Panc1 (cell line): ENCODE results near the gene CRIM1. TPM values are rescaled to one million over a fixed set of nuclear protein-coding genes. Genes with fewer than 3 reads are reported as not detected.

Experiments used
- ATAC-seq: fragments of 200-7000 bp; cut with Tn5 transposase; 2 replicates; pipeline ENCODE4 v1.9.1; 2020; ENCODE audit warnings: mild to moderate bottlenecking, moderate library complexity
- BruUV-seq: library from RNA; stranded (reverse); fragments of 400-500 nt; replicated peaks from 2 replicates; lab custom pipeline; 2021; lab: Mats Ljungman, UMichigan
- CTCF ChIA-PET: fragments of 300-600 bp; sonication (Branson Sonifier 250); formaldehyde crosslinking; loops from one replicate; lab custom pipeline; 2022; ENCODE audit warnings: antibody characterized with exemption; lab: Charles Lee
- POLR2A ChIA-PET: fragments of 300-600 bp; sonication (Branson Sonifier 250); formaldehyde crosslinking; loops from one replicate; lab custom pipeline; 2022; ENCODE audit warnings: antibody characterized with exemption; lab: Charles Lee
- DNase-seq: peaks from one replicate; pipeline ENCODE4 v3.0.0-alpha.2; 2010; ENCODE audit warnings: low read depth, low spot score
- H3K27ac ChIP-seq: 2 replicates; pipeline ENCODE4 v1.5.1; 2011; ENCODE audit warnings: mild to moderate bottlenecking, low read length, inconsistent platforms
- H3K27me3 ChIP-seq: fragments of 200-500 bp; sonication (Bioruptor generic); 2 replicates; pipeline ENCODE4 v1.6.0; 2014; ENCODE audit warnings: low read length, inconsistent platforms; ENCODE audit not compliant: control insufficient read depth, insufficient read depth
- H3K36me3 ChIP-seq: fragments of 200-500 bp; sonication (Bioruptor generic); 2 replicates; pipeline ENCODE4 v1.5.1; 2014; ENCODE audit warnings: inconsistent platforms, mild to moderate bottlenecking, low read length, moderate library complexity; ENCODE audit not compliant: control insufficient read depth, insufficient read depth
- H3K4me1 ChIP-seq: 2 replicates; pipeline ENCODE4 v1.5.1; 2011; ENCODE audit warnings: inconsistent platforms, mild to moderate bottlenecking, low read length, moderate library complexity; ENCODE audit not compliant: control insufficient read depth, insufficient read depth
- H3K4me3 ChIP-seq, 2 experiments: 2 replicates each; pipeline ENCODE4 v1.5.1; 2011 to 2012; ENCODE audit warnings: low read depth in 2 of 2, low read length in 2 of 2, mild to moderate bottlenecking in 2 of 2, inconsistent platforms in 1 of 2, moderate library complexity in 1 of 2
- H3K9me3 ChIP-seq: fragments of 200-500 bp; sonication (Bioruptor generic); 2 replicates; pipeline ENCODE4 v1.5.1; 2014; ENCODE audit warnings: low read depth, mild to moderate bottlenecking, inconsistent platforms, low read length, moderate library complexity; ENCODE audit not compliant: control insufficient read depth, insufficient read depth
- POLR2AphosphoS5 ChIP-seq: IDR thresholded peaks from 2 replicates; pipeline ENCODE4 v1.6.1; 2012; ENCODE audit warnings: mild to moderate bottlenecking, low read depth, low read length, moderate library complexity
- SIN3A ChIP-seq: IDR thresholded peaks from 2 replicates; pipeline ENCODE4 v1.6.1; 2012; ENCODE audit warnings: low read depth, mild to moderate bottlenecking, low read length, moderate library complexity, borderline replicate concordance; ENCODE audit not compliant: insufficient read depth
- TCF7L2 ChIP-seq: IDR thresholded peaks from 2 replicates; pipeline ENCODE4 v1.6.1; 2011; ENCODE audit warnings: mild to moderate bottlenecking, low read depth, low read length, inconsistent platforms
- in situ Hi-C: cut with HindIII; loops from 2 replicates; pipeline ENCODE4 v1.10.0; 2016; ENCODE audit warnings: low sequenced_read_pairs, low pct_unique_long_range_greater_than_20kb
- intact Hi-C: fragments of 100-400 bp; cut with micrococcal nuclease; formaldehyde crosslinking; loops from one replicate; pipeline ENCODE4 v1.10.0; 2022; ENCODE audit not compliant: unreplicated experiment
- total RNA-seq: library from RNA; stranded (reverse); gene quantifications from one replicate; pipeline ENCODE4 v1.2.1, GENCODE V29; 2021; ENCODE audit not compliant: unreplicated experiment
- TF ChIP-seq, protein P1 (sequence below): fragments of 450-650 bp; IDR thresholded peaks from 2 replicates; pipeline ENCODE4 v1.5.1; 2017; ENCODE audit warnings: mild to moderate bottlenecking
- TF ChIP-seq, protein P2 (sequence below), 2 experiments: IDR thresholded peaks; 2 replicates each; pipeline ENCODE4 v1.6.1; 2011 to 2012; ENCODE audit warnings: low read depth in 2 of 2, control low read depth in 1 of 2, low read length in 1 of 2, mild to moderate bottlenecking in 1 of 2, moderate library complexity in 1 of 2; ENCODE audit not compliant: insufficient read depth in 1 of 2

CRIM1 gene
- total RNA-seq, 1 experiment from 2014 or later = 290 TPM

DNA sequence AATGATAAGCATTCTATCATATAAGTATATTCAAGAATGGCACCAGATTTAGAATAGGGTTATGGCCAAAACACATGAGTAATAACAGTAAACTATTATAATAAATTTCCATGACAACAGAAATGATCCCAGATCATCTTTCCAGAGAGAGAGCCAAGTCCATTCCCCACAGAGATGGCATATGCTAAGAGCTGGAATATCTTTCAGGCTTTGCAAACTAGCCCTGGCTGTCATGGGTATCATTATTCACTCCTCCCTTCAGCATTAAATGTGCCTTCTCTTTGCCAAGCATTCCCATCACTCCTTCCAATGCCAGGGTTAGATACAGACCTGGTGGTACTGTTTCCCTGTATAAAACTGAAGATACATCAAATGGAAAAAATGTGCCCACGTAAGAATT is 231.5 kb downstream of the CRIM1 start:
- no peaks in the 10 kb centered on the region for H3K27me3 ChIP-seq
- ChIA-PET CTCF (no interaction called here), POLR2A (interaction anchor here (0.6 kb wide), 1 partner anchor 22 kb away, joined by 8 read pairs; no protein-coding TSS in a partner anchor)
- no peak for TF ChIP-seq POLR2AphosphoS5
- TF ChIP-seq, protein P1, sequence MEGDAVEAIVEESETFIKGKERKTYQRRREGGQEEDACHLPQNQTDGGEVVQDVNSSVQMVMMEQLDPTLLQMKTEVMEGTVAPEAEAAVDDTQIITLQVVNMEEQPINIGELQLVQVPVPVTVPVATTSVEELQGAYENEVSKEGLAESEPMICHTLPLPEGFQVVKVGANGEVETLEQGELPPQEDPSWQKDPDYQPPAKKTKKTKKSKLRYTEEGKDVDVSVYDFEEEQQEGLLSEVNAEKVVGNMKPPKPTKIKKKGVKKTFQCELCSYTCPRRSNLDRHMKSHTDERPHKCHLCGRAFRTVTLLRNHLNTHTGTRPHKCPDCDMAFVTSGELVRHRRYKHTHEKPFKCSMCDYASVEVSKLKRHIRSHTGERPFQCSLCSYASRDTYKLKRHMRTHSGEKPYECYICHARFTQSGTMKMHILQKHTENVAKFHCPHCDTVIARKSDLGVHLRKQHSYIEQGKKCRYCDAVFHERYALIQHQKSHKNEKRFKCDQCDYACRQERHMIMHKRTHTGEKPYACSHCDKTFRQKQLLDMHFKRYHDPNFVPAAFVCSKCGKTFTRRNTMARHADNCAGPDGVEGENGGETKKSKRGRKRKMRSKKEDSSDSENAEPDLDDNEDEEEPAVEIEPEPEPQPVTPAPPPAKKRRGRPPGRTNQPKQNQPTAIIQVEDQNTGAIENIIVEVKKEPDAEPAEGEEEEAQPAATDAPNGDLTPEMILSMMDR = no peak
- no peak for TF ChIP-seq SIN3A
- TF ChIP-seq TCF7L2 = no peak
- TF ChIP-seq, protein P2, sequence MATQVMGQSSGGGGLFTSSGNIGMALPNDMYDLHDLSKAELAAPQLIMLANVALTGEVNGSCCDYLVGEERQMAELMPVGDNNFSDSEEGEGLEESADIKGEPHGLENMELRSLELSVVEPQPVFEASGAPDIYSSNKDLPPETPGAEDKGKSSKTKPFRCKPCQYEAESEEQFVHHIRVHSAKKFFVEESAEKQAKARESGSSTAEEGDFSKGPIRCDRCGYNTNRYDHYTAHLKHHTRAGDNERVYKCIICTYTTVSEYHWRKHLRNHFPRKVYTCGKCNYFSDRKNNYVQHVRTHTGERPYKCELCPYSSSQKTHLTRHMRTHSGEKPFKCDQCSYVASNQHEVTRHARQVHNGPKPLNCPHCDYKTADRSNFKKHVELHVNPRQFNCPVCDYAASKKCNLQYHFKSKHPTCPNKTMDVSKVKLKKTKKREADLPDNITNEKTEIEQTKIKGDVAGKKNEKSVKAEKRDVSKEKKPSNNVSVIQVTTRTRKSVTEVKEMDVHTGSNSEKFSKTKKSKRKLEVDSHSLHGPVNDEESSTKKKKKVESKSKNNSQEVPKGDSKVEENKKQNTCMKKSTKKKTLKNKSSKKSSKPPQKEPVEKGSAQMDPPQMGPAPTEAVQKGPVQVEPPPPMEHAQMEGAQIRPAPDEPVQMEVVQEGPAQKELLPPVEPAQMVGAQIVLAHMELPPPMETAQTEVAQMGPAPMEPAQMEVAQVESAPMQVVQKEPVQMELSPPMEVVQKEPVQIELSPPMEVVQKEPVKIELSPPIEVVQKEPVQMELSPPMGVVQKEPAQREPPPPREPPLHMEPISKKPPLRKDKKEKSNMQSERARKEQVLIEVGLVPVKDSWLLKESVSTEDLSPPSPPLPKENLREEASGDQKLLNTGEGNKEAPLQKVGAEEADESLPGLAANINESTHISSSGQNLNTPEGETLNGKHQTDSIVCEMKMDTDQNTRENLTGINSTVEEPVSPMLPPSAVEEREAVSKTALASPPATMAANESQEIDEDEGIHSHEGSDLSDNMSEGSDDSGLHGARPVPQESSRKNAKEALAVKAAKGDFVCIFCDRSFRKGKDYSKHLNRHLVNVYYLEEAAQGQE (IDR thresholded peaks at IDR 0.05; ENCODE audit: insufficient read depth in 1 of 2, low read depth in 2 of 2, low read length in 1 of 2) = no peak
- no peak overlapping the region for H3K4me3 ChIP-seq
- DNase-seq (no peak), ATAC-seq (no peak)
- H3K9me3 ChIP-seq = no peaks in the 10 kb centered on the region
- intact Hi-C loops = no loop called here
- no peak overlapping the region for H3K27ac ChIP-seq
- H3K4me1 ChIP-seq = peaks cover 8% of the 10 kb centered on the region; the same call in 1 of the 2 replicates
- in situ Hi-C loops = no loop called here
- no TSS peak for BruUV-seq
- H3K36me3 ChIP-seq = peaks cover 38% of the 10 kb centered on the region

GRCh38 chr2:36587556-36587955 is 232.0 kb downstream of the CRIM1 start:
- intact Hi-C loops = no loop called here
- BruUV-seq = no TSS peak
- POLR2A ChIA-PET = no interaction called here
- in situ Hi-C loops = no loop called here
- H3K9me3 ChIP-seq = no peaks in the 10 kb centered on the region
- no peak overlapping the region for H3K4me3 ChIP-seq
- H3K27ac ChIP-seq = no peak overlapping the region
- no peak for DNase-seq
- TF ChIP-seq TCF7L2 (no peak), SIN3A (no peak), POLR2AphosphoS5 (no peak)
- TF ChIP-seq, protein P2 (IDR thresholded peaks at IDR 0.05; ENCODE audit: insufficient read depth in 1 of 2, low read depth in 2 of 2, low read length in 1 of 2) = no peak
- TF ChIP-seq, protein P1 = no peak
- peaks cover 9% of the 10 kb centered on the region; the same call in 1 of the 2 replicates for H3K4me1 ChIP-seq
- no peaks in the 10 kb centered on the region for H3K27me3 ChIP-seq
- CTCF ChIA-PET = no interaction called here
- ATAC-seq = no peak
- H3K36me3 ChIP-seq = peaks cover 34% of the 10 kb centered on the region
